GM23338 (cell line): ENCODE measurements around the gene SRGAP3. TPM values are rescaled to one million over a fixed set of nuclear protein-coding genes. Genes with fewer than 3 reads are reported as not detected.

Source experiments
- ATAC-seq: fragments of 200-7000 bp; cut with Tn5 transposase; 3 replicates; pipeline ENCODE4 v1.9.1; 2020
- DNase-seq: peaks from one replicate; pipeline ENCODE4 v3.0.0-alpha.2; 2015; ENCODE audit warnings: low spot score
- H2AFZ ChIP-seq: fragments of 200-600 bp; sonication (generic); 2 replicates; pipeline ENCODE4 v1.8.0; 2016; ENCODE audit warnings: antibody characterized with exemption, mild to moderate bottlenecking, moderate library complexity
- H3F3A ChIP-seq: fragments of 200-600 bp; sonication (generic); replicated peaks from 2 replicates; pipeline ENCODE4 v1.8.0; 2017; ENCODE audit warnings: antibody characterized with exemption, mixed run types, low read depth
- H3K27ac ChIP-seq: fragments of 200-600 bp; sonication (generic); 2 replicates; pipeline ENCODE4 v1.6.1; 2016; ENCODE audit warnings: low read depth
- H3K27me3 ChIP-seq: fragments of 200-600 bp; sonication (generic); 2 replicates; pipeline ENCODE4 v1.8.0; 2016; ENCODE audit warnings: mild to moderate bottlenecking, mixed run types, moderate library complexity; ENCODE audit not compliant: insufficient read depth
- H3K36me3 ChIP-seq: fragments of 200-600 bp; sonication (generic); 2 replicates; pipeline ENCODE4 v1.8.0; 2016; ENCODE audit warnings: mild to moderate bottlenecking; ENCODE audit not compliant: insufficient read depth
- H3K4me1 ChIP-seq: fragments of 200-600 bp; sonication (generic); 2 replicates; pipeline ENCODE4 v1.8.0; 2016; ENCODE audit warnings: mild to moderate bottlenecking, moderate library complexity; ENCODE audit not compliant: insufficient read depth
- H3K4me2 ChIP-seq: fragments of 200-600 bp; sonication (generic); 2 replicates; pipeline ENCODE4 v1.7.1; 2017; ENCODE audit warnings: mixed run types
- H3K4me3 ChIP-seq: fragments of 200-600 bp; sonication (generic); 2 replicates; pipeline ENCODE4 v1.6.1; 2016; ENCODE audit warnings: mixed run types
- H3K79me2 ChIP-seq: fragments of 200-600 bp; sonication (generic); replicated peaks from 2 replicates; pipeline ENCODE4 v1.8.0; 2017; ENCODE audit warnings: mild to moderate bottlenecking; ENCODE audit not compliant: insufficient read depth
- H3K9me2 ChIP-seq: fragments of 200-600 bp; sonication (generic); 2 replicates; pipeline ENCODE4 v1.8.0; 2017; ENCODE audit not compliant: insufficient read depth
- H4K20me1 ChIP-seq: fragments of 200-600 bp; sonication (generic); replicated peaks from 2 replicates; pipeline ENCODE4 v1.8.0; 2017; ENCODE audit warnings: mild to moderate bottlenecking; ENCODE audit not compliant: insufficient read depth
- H3K27ac Mint-ChIP-seq: 2 replicates; pipeline ENCODE4 v1.8.0; 2020; ENCODE audit warnings: inconsistent platforms, mild to moderate bottlenecking, moderate library complexity, mixed read lengths
- H3K27me3 Mint-ChIP-seq: 3 replicates; pipeline ENCODE4 v1.8.0; 2022; ENCODE audit warnings: low read depth, mild to moderate bottlenecking, moderate library complexity, mixed read lengths, inconsistent platforms; ENCODE audit not compliant: insufficient read depth, poor library complexity
- H3K36me3 Mint-ChIP-seq: 3 replicates; pipeline ENCODE4 v1.8.0; 2021; ENCODE audit warnings: low read depth, mild to moderate bottlenecking, inconsistent platforms, moderate library complexity, mixed read lengths
- H3K4me1 Mint-ChIP-seq: 3 replicates; pipeline ENCODE4 v1.8.0; 2020; ENCODE audit warnings: mild to moderate bottlenecking, inconsistent platforms, mixed read lengths
- H3K4me3 Mint-ChIP-seq: 3 replicates; pipeline ENCODE4 v1.8.0; 2021; ENCODE audit warnings: moderate library complexity, mild to moderate bottlenecking, inconsistent platforms, mixed read lengths
- H3K9me3 Mint-ChIP-seq: 3 replicates; pipeline ENCODE4 v1.8.0; 2020; ENCODE audit warnings: moderate library complexity, mild to moderate bottlenecking, inconsistent platforms, mixed read lengths
- CREB1 ChIP-seq: fragments of 250-450 bp; sonication (Bioruptor Pico); IDR thresholded peaks from 2 replicates; pipeline ENCODE4 v1.5.0; 2020; ENCODE audit warnings: low read depth, mild to moderate bottlenecking, moderate library complexity
- CTCF ChIP-seq, 2 experiments: fragments of 200-600 bp in 1 of 2; sonication (generic) in 1 of 2; conservative IDR thresholded peaks; 2 replicates each; pipeline versions ENCODE4 v1.5.1 to v1.6.1; 2016 to 2017; ENCODE audit warnings: antibody characterized with exemption in 2 of 2, low read depth in 2 of 2, mild to moderate bottlenecking in 2 of 2, moderate library complexity in 1 of 2
- ETS1 ChIP-seq: IDR thresholded peaks from 2 replicates; pipeline ENCODE4 v1.6.1; 2016; ENCODE audit warnings: antibody characterized with exemption
- EZH2 ChIP-seq: fragments of 200-600 bp; sonication (generic); IDR thresholded peaks from one replicate; pipeline ENCODE4 v1.8.0; 2017; ENCODE audit warnings: antibody characterized with exemption, mild to moderate bottlenecking, low read depth; ENCODE audit not compliant: unreplicated experiment
- EZH2phosphoT487 ChIP-seq: fragments of 200-600 bp; sonication (generic); IDR thresholded peaks from one replicate; pipeline ENCODE4 v1.8.1; 2018; ENCODE audit warnings: antibody characterized with exemption; ENCODE audit not compliant: unreplicated experiment
- JUNB ChIP-seq: IDR thresholded peaks from one replicate; pipeline ENCODE4 v1.6.1; 2016; ENCODE audit warnings: antibody characterized with exemption; ENCODE audit not compliant: unreplicated experiment
- NANOG ChIP-seq: IDR thresholded peaks from 2 replicates; pipeline ENCODE4 v1.6.1; 2016; ENCODE audit warnings: antibody characterized with exemption, borderline replicate concordance
- POLR2AphosphoS5 ChIP-seq: IDR thresholded peaks from 2 replicates; pipeline ENCODE4 v1.6.1; 2016; ENCODE audit warnings: antibody characterized with exemption, low read depth
- REST ChIP-seq: IDR thresholded peaks from one replicate; pipeline ENCODE4 v1.6.1; 2018; ENCODE audit warnings: antibody characterized with exemption; ENCODE audit not compliant: unreplicated experiment
- STAT1 ChIP-seq: IDR thresholded peaks from one replicate; pipeline ENCODE4 v1.6.1; 2016; ENCODE audit warnings: antibody characterized with exemption; ENCODE audit not compliant: unreplicated experiment
- polyA plus RNA-seq: library from polyadenylated mRNA; unstranded; fragments of >200 nt; fragmentation: Nextera tagmentation; extraction: Ambion mirVana; gene quantifications from 2 replicates; pipeline ENCODE4 v1.2.1, GENCODE V29; 2016
- total RNA-seq: library from RNA; depleted of rRNA; stranded (reverse); fragments of >200 nt; shearing (Covaris generic); gene quantifications from 2 replicates; pipeline ENCODE4 v1.2.3, GENCODE V29; 2014

Gene SRGAP3
- total and polyA plus RNA-seq, 2 experiments from 2014 or later: 6.4 to 9.4 TPM

- H3K9me3 Mint-ChIP-seq: no peaks in the 10 kb centered on the region
- H3K27me3 Mint-ChIP-seq: peaks cover 4% of the 10 kb centered on the region
- H3K4me1 ChIP-seq: no peaks in the 10 kb centered on the region
- ATAC-seq: no peak
- H4K20me1 ChIP-seq: no peaks in the 10 kb centered on the region; the same call in 1 of the 2 replicates
- no peaks in the 10 kb centered on the region for H3K27me3 ChIP-seq
- peaks cover 4% of the 10 kb centered on the region; the same call in 2 of the 3 replicates for H3K4me1 Mint-ChIP-seq
- no peak for TF ChIP-seq ETS1
- no peak for TF ChIP-seq JUNB
- TF ChIP-seq NANOG: no peak
- TF ChIP-seq CREB1 (CRISPR knock-in tag): no peak
- no peak for TF ChIP-seq EZH2
- no peak for TF ChIP-seq REST
- no peak for TF ChIP-seq EZH2phosphoT487
- no peak for TF ChIP-seq POLR2AphosphoS5
- TF ChIP-seq CTCF (conservative IDR thresholded peaks at IDR 0.05; ENCODE audit: low read depth in 2 of 2): no peak
- TF ChIP-seq STAT1: no peak
- H3K4me3 ChIP-seq: no peak overlapping the region
- H3K36me3 ChIP-seq: no peaks in the 10 kb centered on the region; the same call in 1 of the 2 replicates
- no peak for DNase-seq
- no peak overlapping the region for H2AFZ ChIP-seq
- H3K9me2 ChIP-seq: no peaks in the 10 kb centered on the region
- no peak overlapping the region for H3K4me3 Mint-ChIP-seq
- H3K27ac ChIP-seq: no peak overlapping the region
- H3K4me2 ChIP-seq: no peak overlapping the region
- H3K79me2 ChIP-seq: no peaks in the 10 kb centered on the region
- no peak overlapping the region for H3K27ac Mint-ChIP-seq
- H3K36me3 Mint-ChIP-seq: no peaks in the 10 kb centered on the region
- H3F3A ChIP-seq: no peaks in the 10 kb centered on the region
Measured at GRCh38 chr3:9040996-9041395, 208.4 kb downstream of the SRGAP3 start.
